NCI-H2196 treated with DMSO at 0.1 percent for 48 hours (cell line): ENCODE measurements around the gene FOXN3.

ENCODE experiments used
- DNase-seq: peaks from one replicate; lab custom pipeline; 2025; ENCODE audit not compliant: unreplicated experiment; lab: John Stamatoyannopoulos, UW

FOXN3 gene

DNA sequence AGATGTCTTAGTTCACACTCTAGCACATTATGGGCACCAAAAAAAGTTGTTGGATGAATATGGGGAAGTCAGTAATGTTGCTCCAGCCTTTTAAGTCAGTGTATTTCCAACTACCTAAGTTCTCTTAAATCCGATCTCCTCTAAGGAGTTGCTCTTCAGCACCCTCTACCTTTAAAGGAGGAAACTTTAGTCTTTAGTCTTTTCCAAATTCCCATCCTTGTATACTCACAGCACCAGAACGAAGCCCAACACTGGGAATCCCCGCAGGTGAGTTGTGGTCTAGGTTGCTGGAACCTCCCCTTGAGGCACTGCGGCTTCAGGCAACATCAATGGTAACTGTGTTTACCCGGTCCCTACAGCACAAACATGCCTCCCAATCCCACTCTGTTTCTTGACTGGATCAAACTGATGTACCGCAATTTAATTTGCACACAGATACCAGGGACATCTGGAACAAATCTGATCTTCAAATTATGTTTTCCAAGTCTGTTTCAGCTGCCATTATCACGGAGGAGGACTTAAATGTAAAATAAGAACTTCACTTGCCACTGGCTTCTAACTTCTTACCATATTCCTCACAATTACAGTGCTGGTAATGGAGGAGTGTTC is 179.0 kb downstream of the FOXN3 start:
- no peak for DNase-seq

DNA sequence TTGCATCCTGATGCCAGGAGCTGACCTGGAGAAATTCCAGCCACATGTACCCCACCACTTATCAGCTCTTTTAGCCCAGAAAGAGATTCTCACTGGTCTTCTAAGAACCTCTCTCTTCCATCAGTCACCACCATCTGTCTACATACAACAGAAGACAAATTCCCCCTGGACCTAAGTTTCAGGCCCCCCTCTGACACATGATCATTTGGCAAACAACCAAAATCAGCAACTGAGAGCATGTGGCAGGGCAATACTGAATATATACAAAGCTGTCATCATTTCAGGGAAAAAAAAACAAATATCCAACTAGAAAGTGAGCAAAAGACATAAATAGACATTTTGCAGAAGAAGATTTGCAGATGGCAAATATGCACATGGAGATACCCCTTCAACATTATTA is 180.2 kb downstream of the FOXN3 start:
- DNase-seq = no peak

GRCh38 chr14:89233184-89233583 is 183.8 kb downstream of the FOXN3 start:
- DNase-seq = no peak

- DNase-seq = no peak
Measured at GRCh38 chr14:89232265-89233070, 184.6 kb downstream of the FOXN3 start.

GRCh38 chr14:89231426-89232113 is 185.5 kb downstream of the FOXN3 start:
- no peak for DNase-seq

DNA sequence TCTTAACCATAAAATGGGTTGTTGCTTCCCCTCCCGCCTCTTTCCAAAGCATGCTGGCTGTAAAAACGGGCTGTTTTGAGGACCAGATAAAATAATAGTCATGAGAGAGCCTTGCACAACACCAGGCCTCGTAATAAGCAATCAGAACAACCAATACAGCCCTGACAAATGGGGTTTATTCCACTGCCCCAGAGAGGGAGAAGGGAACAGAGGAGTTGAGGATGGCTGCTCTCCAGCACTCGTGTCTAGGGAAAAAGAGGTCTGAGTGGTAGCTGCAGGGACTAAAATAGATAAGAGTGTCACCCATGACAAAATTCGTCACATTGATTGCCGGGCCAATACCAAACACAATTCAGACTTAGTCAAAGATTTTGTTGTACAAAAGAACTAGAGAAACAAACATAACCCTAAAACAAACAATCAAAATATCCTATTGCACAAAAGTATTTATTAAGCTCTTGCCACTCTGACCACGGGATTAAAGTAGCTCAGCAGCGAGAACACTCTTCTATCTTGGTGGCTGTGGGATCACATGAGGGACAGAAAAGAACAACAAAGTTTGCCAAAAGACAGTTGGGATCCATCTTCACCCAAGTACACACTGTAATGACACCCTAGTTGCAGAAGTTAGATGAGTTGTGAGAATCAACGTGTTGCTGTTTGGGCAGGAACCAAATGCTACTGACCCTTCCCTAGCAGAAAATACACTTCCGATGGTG is 188.0 kb downstream of the FOXN3 start:
- DNase-seq = no peak

DNA sequence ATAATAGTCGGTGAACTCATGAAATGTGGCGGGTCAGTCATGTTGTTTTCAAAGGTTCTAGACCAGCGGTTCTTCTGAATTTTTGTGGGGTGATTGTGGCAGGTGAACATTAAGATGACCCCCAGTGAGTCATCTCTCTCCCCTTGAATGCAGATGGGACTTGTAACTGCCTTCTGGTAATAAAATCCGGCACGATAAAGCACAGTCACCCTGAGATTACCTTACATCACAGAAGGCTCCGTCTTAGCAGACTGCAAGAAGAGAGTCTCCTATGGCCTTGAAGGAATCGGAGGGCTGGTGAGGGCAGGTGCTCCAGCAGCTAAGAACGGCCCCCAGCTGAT is 189.6 kb downstream of the FOXN3 start:
- DNase-seq = no peak

DNA sequence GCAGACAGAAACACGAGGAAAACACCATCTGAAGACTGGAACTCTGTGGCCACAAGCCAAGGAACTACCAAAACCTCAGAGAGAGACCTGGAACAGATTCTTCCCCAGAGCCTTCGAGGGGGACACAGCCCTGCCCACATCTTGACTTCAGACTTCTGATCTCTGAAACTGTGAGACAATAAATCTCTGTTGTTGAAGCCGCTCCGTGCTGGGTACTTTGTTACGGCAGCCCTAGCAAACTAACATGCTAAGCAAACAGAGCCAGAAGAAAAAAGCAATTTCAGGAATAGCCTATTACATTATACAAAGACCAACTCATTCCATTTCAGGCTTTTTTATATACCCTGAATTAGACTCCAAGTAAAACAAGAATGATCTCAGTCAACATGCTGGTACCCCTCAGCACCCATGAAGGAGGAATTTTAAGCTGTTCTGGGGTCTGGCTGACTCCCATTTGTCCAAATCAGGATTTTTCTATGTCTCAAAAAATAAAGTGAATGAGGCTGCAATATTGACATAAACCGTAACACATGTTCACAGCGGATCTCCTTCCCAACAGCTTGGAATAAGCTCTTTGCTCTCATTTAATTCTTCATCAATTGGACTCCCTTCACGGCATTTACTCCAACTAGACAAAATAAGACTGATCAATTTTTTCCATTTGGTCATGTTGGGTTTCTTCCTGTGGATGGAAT is 190.1 kb downstream of the FOXN3 start:
- no peak for DNase-seq

DNA sequence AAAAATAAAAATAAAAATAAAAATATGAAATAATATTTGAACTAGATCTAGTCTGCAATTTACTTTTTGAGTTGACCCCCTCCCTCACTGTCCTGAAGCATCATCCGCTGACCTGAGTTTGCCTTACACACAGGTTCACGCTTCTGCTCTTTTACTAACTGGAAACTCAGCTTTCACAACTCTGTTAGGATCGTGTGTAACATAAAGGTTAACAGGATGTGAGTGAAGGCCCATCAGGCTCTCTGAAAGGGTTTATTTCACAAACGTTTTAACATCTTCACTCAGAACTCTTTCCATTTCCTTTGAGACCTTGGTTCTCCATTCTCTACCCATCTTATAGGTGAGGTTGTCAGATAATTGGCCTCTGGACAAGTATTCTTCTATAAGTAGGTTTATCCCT is 191.4 kb downstream of the FOXN3 start:
- no peak for DNase-seq

- peak; percentile 43 for DNase-seq
Measured at GRCh38 chr14:89221109-89221810, 195.8 kb downstream of the FOXN3 start.

GRCh38 chr14:89219051-89219450 is 198.0 kb downstream of the FOXN3 start:
- DNase-seq = no peak

GRCh38 chr14:89217891-89218290 is 199.1 kb downstream of the FOXN3 start:
- DNase-seq = no peak

DNA sequence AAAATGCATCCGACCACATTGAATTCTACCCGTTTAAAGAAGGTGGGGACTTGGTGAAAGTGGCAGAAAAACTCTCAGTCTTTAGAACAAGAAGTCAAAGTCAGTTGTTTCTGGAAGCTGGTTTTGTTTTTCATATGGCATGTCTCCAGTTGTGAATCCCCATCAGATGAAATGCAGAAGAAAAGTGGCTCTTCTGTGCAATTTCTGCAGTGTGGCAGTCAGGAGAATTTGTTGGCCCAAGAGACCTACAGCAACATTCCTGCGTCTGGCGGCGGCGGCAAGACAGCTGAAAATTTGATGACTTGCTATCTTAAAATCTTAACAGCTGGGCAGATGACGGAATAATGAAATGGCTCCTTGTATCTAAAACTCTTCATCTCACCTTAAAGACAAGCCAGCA is 201.5 kb downstream of the FOXN3 start:
- DNase-seq = no peak

DNA sequence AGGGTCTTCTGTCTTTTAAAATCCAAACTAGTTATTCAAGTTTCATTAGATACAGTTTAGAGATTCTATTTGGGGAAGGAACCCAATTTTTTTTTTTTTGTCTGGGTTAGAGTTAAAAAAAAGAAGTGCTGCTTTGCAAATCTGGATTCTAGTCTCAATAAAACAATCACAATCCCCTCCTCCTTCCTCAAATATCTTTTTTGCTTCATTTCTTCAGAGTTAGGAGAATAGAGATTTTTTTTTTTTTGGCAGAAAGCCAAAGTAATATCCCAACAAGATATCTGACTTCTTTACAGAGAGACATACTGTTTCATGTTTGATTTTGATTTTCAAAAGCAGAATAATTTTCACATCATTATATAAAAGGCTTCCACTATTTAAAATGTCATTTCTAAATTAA is 201.9 kb downstream of the FOXN3 start:
- no peak for DNase-seq

GRCh38 chr14:89214221-89214965 is 202.6 kb downstream of the FOXN3 start:
- peak; percentile 85 for DNase-seq

- DNase-seq = no peak
Measured at GRCh38 chr14:89212386-89213235, 204.4 kb downstream of the FOXN3 start.

DNA sequence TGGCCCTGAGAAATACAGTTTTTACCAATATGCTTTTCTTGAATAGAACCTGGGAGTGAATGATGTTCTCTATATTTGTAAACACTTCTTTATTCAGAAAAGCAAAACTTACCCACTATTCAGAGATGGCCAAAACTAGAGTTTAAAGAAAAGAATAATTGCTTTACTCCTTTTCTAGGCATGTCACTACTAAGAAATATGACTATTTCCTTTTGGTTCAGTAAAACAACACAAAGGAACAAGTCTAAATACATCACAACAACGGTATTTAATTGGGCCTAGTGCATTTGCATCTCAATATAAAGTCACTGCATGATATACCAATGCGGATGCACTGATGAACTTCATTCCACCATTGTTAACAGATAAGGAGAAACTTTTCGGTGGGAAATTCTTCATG is 207.5 kb downstream of the FOXN3 start:
- DNase-seq = no peak

DNA sequence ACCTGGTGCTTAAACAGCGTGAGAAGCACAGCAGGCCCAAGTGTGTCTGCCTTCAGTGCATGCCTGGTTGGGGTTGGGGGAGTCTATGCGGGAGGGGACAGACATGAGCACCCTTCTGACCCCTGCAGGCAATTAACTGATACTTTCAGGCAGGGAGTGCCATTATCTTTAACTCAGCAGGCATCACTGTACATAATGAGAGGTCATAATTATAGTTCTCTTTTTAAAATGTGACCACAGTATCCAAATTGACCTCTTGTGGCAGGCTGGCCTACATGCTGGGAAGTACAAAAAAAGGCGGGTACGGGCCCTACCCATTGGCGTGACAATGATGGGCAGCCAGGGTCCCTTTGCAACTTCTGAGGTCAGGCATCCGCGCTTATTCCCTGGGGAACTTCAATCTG is 209.1 kb downstream of the FOXN3 start:
- DNase-seq = no peak
